Measurements from ENCODE around the gene GPSM3.

DNA sequence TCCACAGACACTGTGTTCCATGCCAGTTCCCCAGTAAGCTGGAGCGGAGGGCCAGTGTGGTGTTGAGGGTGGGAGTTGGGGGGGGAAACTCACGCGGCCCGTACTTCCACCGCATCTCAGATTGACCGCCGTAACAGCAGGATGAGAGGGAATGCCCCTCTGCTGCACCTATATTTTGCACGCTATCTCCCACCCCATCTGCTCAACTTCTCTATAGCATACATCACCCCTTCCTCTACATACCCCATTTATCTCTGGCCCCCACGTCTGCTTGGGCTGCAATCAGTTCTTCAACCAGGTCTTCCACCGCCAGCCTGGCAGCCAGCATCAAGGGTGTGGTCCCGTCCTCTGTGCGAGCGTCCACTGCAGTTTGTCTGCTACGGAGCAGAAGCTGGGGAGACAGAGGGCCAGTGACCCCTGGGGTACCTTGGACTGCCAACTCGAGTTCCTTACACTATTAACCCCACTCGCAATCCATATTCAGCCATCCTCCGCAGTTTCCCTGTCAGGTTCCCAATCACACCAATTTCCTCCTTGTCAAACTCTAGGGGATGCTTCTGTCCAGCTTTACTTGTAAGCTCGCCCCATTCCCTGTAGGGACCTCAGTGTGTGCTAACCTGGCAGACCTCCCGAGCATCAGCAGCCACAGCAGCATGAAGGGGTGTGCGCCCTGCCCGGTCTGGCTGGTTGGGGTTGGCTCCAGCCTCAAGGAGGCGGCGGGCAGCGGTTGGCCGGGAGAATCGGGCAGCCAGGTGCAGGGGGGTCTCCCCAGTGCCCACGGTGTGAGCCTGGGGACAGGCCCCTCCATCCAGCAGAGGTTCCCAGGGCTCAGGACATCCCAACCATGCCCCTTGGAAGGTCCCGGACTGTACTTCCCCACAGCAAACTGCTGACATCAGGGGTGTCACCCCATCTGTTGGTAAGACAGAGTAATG is 4.5 kb upstream of the GPSM3 start:
- TF ChIP-seq CTCF (IDR thresholded peaks at IDR 0.05) (no peak), POLR2A (IDR thresholded peaks at IDR 0.05) (no peak)

Measured in uterus (tissue), 2 donors.